Measurements from ENCODE around the gene FOXE1.

DNA sequence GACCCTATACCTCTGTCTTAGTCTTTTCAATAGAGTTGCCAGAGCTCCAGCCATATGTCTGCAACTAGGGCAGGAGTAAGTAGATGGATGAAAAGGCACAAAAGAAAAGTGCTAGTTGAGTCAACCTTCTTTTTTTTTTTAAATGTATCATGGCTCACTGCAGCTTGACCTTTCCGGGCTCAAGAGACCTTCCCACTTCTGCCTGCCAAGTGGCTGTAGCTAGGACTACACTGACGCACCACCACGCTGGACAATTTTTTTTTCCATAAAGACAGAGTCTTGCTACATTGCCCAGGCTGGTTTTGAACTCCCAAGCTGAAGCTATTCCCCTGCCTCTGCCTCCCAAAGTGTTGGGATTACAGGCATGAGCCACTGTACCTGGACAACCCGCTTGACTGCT is 27.3 kb downstream of the FOXE1 start:
- TF ChIP-seq CTCF (IDR thresholded peaks at IDR 0.05; ENCODE audit: borderline replicate concordance, extremely low read depth, low read length, poor library complexity, severe bottlenecking) (no peak), EZH2 (IDR thresholded peaks at IDR 0.05; ENCODE audit: borderline replicate concordance, low read depth, low read length, severe bottlenecking) (no peak)

Measured in DND-41 (cell line).